Femur (tissue), 1 donor: ENCODE measurements around the gene ENOX1.

Experiments used
- DNase-seq: peaks from one replicate; pipeline ENCODE4 v3.0.0-alpha.2; 2017

ENOX1 gene

DNA sequence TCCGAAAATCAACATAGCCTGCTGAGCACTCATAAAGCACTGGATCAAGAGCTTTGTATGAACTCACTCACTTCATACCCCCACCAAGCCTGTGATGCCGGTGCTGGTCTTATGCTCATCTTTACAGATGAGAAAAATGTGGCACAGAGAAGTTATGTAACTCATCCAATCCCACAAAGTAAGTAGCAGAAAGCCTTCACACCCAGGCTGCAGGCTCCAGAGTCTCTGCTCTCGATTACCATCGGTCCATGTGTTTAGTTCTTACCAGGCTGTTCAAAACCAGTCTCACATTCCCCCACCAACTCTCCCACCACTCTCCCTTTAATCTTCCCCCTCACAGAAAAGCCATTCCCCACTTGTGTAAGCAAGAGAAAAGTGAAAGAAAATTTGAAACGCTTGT is 487.4 kb downstream of the ENOX1 start:
- DNase-seq, result no peak

DNA sequence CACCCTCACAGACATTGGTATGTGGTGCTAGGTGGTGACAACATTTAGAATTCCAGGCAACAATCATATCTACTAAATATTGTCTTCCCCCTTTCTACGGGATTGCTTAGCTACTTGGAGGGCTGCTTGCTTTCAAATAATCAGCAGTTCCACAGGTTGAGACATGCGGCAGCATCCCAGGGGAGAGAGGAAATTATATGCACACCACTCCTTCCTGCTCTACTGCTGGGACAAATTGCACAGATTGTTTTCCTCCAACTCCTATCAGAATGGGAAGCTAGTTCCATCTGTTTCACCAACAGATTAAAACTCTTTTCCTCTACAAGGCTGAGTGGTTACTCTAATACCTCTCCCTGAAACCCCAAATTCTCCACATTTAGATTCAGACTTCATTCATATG is 488.0 kb downstream of the ENOX1 start:
- no peak for DNase-seq

DNA sequence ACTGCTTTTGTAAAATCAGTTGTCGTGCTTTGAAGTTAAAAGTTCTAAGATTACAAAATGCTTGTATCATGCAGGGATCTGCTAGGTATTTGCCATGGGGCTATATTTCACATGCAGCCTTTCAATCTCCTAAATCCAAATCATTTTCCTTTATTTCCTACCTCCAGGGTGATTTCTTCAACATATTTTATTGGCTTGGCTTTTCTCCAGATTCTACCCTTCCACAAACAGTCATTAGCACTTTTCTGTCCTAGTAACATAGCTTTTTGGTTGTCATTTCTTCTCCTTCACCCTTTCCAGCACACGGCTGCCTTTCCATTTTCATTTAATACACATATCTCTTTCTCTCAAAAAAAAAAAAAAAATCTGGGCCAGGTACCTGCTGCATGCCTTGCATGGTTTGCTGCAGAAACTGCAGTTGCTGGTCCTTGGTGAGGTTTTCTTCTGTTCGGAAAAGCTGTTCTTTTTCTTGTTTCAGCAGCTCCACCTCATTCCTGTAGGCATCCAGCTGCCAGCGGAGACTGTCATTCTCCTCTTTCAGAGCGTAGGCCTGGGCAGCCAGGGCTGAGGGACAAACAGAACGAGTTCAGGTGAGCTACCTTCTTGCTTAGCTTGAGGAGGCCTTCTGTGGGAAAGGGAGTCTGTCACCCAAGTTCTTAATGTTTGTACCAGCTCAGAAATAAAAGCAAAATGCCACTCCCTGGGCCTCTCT is 488.6 kb downstream of the ENOX1 start:
- no peak for DNase-seq

DNA sequence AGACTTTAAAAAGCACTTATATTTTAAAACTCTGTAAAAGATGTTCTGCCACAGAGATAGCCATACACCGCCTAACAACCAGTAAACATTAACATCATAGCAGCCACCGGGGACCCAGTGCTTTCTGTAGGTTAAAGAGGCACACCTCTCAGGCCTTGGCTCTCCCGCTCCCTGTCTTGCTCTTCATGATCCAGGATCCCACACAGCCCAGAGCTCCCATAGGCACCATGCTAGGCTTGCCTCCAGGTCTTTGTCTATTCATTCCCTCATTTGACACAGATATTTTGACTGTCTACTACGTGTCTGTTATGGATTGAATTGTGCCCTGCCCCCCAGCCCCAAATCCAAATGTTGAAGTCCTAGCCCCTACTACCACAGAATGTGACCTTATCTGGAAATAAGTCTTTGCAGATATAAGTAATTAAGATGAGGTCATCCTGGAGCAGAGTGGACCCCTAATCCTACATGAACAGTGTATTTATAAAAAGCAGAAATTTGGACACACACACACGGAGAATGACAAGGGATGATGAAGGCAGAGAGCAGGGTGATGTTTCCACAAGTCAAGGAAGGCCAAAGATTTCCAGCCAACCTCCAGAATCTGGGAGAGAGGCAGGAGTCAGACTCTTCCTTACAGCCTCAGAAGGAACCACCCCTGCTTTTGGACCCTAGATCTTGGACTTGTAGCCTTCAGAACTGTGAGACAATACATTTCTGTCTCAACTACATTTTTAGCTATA is 490.8 kb downstream of the ENOX1 start:
- DNase-seq, result peak; percentile 71

DNA sequence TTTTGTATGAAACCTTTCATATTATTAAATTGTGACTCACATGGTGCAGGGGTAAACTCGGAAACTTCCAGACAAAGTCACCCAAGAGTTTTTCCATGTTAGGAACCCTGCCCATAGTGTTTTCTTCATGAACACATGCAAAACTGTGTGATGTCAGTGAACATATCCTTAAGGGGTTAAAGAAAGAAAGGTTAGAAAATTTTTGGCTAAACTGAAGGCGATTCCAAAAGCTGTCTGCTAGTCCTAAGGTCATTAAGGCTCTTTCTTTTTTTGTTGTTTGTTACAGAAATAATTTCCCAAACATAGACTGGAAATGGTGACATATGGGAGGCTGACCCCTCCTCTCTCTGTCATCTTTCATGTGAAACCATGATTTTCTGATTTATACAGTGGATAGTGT is 491.5 kb downstream of the ENOX1 start:
- DNase-seq, result no peak

DNA sequence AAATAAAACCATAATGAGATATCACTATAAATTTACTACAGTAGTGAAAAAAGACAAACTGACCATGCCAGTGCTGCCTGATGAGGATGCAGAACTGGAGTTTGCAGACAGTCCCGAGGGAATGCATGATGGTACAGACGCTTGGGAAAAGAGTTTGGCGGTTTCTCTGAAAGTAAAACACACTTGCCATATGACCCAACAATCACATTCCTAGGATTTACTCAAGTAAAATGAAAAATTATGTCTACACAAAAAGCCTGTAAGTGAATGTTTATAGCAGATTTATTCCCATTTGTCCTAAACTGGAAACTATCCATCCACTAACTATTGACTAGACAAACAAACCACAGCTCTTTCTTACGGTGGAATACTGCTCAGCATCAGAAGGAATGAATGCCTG is 492.4 kb downstream of the ENOX1 start:
- no peak for DNase-seq

DNA sequence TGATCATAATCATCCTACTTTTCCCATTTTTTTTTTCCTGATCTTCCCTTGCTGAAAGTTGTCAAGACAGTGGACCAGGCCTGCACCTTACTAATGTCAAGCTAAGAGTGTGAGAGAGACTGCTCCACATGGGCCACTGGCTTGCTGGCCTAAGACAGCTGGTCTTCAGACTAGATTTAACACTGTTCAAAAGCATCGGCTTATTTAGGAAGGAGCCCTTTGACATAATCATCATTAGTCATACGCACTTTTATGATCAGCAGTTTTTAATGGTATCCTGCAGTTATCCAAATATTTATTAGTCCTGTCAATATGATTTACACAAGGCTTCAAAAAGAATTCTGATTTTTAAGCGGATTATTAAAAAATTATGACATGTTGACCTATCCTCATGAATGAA is 492.8 kb downstream of the ENOX1 start:
- no peak for DNase-seq

DNA sequence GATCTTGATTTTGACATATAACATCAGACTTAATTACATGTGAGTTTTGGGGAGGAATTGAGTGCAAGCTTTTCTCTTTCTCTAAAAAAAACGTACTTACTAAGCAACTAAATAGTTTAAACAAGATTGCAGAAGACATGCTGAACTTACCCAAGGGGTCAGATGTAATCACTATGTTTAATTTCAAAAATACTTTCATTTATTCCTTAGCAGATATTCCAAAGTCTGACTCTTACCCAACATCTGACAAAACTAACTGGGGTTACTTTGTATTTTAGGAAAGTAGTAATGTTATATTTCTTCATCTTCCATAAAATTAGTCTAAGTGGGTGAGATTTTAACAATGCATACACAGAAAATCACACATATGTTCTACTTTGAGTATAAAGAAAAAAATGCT is 493.2 kb downstream of the ENOX1 start:
- DNase-seq, result no peak

DNA sequence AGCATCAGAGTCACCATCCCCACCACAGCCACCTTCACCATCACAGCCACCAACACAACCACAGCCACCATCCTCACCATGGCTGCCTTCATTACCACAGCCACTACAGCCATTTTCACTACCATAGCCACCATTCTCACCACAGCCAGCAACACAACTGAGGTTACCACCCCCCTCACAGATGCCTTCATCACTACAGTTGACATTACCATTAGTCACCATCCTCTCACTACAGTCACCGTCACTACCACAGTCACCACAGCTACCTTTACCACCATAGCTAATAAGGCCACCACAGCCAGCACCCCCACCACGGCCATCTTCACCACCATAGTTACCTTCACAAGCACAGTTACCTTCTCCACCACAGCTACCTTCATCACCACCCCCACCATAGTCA is 493.8 kb downstream of the ENOX1 start:
- DNase-seq, result no peak

DNA sequence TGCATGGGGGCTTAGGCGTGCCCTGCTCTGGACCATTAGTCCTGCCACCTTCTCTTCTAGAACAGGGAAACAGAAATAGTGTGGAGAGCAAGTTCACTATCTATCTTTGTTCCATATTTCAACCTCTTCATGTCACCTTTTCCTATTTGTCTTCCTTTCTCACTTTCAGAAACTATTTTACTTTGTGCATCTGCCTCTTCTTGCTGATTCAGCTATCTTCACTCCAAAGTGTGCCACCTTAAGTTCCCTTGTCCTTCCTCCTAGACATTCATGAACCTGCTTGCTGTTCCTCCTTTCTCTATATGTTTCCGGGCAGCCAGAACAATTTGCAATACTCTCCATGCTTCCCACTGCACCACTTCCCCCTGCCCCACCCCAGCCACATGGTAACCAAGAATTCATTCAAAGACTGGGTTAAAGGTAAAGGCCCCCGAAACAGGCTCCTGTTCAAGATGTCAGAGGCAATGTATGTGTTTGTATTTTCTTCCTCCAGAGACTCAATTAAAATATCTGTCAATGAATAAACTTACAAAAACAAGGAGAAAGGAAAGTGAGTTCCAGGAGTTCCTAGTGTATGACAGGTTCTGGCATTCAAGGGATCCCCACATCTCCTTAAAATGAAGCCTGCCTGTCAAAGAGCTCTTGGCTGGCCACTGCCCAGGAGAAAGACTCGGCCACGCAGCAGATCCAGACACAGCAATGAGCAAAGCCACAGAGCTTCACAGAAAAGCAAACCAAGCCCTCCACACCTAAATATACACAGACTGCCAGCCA is 495.3 kb downstream of the ENOX1 start:
- DNase-seq, result no peak

DNA sequence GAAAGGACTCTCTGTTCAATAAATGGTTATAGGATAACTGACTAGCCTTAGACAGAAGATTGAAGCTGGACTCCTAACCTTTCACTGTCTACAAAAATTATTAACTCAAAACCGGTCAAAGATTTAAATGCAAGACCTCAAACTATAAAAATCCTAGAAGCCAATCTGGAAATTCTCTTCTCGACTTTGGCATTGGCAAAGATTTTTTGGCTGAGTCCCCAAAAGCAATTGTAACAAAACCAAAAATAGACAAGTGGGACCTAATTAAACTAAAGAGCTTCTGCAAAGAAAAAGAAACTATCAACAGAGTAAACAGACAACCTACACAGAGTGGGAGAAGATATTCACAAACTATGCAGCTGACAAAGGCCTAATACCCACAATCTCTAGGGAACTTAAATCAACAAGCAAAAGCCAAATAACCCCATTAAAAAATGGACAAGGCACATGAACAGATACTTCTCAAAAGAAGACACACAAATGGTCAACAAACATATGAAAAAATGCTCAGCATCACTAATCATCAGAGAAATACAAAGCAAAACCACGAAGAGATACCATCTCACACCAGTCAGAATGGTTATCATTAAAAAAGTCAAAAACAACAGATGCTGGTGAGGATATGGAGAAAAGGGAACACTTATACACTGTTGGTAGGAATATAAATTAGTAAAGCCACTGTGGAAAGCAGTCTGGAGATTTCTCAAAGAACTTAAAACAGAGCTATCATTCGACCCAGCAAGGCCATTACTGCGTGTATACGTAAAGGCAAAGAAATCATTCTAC is 497.1 kb downstream of the ENOX1 start:
- no peak for DNase-seq

DNA sequence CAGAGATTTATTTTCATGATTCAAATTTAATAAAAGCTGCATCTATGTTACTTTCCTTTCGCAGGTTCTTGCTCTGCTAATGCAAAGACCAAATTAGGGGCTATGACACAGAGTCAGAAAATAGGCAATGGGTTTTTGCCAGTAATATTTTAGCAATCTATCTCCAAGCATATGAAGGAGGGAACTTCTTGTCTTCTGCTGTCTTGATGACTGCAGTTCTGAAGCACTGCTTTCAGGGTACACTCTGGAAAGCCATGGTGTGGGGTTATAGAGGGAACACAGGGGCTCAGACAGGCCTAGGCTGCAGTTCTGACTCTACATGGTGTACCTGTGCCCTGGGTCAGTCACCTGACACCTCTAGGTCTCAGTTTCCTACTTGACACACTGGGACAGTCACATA is 500.0 kb downstream of the ENOX1 start:
- no peak for DNase-seq

DNA sequence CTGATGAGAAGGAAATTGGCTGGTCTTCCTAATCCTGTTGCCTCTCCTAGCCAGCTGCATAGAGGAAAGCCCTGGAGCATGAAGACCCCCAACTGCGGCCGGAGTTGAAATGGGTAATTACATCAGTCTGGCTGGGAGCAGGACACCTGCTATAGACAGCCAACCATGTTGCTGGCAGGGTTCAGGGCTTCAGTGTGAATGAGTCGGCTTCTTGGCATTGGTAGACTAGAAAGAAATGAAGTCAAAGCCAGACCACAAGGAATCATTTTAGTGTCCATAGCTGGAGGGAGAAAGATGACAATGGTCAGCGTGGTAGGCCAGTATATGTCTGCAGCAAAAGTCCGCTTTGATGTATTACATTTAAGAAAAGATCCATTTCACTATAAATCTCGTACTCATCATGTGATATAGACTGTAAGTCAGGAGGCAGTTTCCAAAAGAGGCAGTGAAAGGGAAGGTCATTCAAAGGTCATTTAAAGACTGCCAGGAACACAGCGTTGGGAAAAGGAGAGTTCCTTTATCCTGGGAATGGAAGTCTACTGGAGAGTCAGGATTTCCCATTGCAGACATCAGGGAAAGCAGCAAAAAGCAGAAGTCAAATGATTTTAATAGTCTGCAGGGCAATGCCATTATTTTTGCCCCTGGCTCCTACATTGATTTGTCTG is 500.7 kb downstream of the ENOX1 start:
- peak; percentile 83 for DNase-seq

DNA sequence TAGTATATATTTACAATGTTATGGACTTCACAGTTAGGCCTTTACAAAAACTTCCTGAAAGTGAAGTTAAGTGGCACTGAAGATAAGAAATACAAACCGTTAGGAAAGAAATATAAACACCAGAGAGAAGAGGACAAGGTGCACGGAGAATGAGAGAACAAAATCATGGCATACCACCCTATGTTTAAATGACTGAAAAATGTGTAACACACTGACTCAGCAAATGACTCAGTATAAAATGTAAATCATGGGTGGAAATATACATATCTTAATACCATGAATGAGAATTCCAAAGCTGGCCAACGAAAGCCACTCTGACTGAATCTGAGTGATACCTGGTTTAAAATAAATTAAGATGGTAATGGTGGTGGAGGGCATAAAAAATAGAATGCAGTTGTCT is 502.6 kb downstream of the ENOX1 start:
- DNase-seq, result no peak

DNA sequence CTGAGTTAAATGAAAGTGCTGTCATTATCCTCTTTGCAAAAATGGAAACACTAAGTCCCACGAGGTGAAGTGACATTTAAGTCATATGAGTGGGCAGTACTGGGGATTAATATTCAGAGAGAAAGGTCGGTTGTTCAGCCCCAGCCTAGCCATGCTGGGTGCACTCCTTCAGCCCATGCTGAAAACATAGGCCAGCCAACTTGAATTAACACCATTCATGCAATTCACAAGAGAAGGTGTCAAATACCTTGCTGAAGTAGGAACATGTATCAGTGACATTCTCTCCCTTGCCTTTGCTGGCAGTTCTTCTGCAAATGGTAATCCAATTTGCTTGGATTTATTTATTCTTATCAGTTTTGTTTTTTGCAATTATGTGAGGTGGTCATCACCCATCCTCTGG is 507.1 kb downstream of the ENOX1 start:
- no peak for DNase-seq

DNA sequence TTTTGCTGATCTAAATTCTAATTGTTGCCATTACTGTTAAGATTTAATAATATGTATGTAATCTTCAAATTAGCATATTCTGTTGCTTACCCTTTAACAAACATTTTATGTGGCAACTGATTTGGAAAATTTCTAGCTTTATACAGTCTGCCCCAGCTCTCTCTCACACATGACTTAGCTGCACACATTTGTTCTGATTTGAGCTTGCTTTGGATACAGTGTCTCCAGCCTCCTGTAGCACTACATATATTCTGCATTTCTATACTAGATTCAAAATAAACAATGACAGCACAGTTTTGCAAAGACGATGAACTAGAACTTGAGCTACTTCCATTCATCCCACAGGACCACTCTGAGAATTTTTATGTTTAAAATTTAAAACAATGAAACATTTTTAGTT is 508.6 kb downstream of the ENOX1 start:
- DNase-seq, result no peak

DNA sequence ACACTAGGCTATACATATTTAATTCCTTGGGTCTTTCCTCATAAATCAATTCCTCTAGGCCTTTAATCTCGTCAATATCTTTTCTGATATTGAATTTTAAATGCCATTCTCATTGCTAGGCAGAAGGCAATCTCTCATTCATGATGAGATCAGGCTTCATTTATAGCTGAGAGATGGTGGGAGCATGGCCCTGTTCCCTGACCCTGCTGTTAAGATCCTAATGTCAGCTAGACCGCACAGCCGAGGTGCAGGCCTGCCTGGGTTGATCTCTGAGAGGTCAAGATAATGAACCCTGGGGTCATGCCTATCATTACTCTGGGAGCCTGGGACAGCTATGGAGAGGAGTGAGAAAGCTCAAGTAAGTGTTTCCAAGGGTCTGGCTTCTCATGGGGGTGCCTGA is 509.6 kb downstream of the ENOX1 start:
- no peak for DNase-seq

DNA sequence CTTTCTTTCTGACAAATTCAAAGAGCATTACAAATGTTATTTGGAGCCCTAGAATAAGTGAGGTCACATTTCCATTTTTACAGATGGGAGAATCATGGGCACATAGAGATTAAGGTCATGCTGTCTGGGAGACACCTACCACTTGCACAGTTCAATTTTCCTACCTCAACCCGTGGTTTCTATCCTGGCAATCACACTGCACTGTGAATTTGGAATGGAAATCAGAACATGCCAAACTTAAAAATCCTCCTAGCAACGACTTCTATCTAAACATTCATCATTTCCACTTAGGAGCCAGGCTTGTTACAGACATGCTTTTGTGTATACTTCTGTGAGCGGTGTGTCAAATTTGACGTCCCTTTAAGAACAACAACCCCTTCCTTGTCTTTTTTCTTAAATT is 511.9 kb downstream of the ENOX1 start:
- DNase-seq, result no peak

DNA sequence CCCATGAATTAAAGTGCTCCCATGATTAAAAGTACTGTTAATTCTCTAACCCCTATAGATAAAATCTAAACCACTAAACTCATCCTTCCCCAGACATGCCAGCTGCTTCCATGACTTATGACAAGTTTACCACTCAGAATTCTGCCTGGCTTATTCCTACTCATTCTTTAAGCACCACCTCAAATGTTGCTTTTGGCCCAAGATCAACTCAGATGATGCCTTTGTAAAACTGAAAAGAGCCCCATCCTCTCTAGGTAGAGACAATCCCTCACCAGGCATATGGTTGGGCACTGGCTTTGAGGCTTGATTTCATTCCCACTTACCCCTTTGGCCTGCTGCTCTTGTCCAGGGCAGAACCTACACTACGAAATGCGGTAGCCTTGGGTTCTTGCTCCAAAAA is 513.4 kb downstream of the ENOX1 start:
- no peak for DNase-seq

DNA sequence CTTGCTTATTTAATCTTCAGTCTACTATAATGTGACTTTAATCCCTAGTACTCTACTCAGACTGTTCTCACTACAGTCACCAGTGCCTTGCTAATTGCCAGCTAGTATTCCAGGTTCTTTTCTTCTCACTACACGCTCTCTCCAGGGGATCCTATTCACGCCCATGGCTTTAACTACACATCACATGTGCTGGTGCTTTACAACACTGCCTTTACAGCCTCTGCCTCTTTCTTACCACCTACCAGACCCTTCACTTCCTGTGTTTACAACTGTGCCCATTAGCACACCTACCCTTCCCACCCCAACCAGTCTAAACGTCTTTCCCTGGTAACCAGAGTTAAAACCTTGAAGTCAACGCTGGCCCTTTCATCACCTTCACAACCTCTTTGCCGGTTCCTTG is 513.9 kb downstream of the ENOX1 start:
- DNase-seq, result no peak

DNA sequence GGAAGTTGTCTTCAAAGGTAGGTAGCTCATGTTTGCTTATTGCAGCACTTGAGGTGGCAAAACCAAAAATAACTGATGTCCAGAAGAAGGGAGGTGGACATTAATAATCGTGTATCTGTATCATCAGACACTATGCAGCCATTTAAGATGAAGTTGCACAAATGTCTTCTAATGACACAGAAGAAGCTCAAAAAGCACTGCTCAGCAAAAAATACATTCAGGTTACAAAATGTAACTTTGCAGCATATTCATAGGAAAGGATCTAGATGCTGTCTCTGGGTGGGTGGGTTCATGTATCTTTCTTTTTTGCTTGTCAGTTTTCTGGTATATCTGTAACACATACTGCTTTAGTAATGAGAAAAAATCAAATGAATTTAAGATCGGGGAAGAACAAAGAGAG is 515.6 kb downstream of the ENOX1 start:
- DNase-seq, result no peak

DNA sequence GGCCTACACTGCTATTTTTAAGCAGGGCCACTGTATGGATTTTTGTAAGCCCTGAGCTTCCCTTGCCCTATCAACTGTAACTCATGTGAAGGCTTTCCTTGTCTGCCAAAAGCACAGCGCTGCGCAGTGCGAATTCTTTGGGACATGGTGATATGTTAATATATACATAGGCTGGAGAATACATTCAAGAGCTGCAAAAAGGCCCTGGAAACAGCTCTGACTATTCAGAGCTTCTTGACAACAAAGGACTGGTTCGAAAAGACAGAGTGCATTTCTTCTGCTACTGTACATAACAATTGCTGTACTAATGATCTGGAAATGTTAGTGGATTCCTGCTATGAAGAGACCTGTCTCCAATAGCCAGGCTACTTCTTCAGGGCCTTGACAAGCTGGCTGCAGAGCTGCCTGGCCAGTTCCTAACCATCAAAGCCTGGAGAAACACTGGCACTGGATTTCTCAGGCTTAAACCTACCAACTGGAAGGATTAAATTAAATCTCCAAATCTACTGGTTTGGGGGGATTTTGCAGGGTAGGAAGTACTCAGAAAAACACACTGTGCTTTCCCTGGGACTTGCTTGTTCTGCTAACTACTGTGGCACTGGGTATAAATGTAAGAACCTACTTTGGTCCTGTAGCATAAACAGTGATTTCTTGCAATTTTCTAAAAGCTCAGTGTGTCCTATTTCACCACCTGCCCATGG is 516.5 kb downstream of the ENOX1 start:
- no peak for DNase-seq
